Vagina (tissue), 2 donors: ENCODE measurements around the gene TBC1D26.
"Not testable (repeated sequence)": the region's sequence is repeated elsewhere in the genome, so short reads cannot be mapped to it uniquely, and the experiment has no call there.

Experiments
- CTCF ChIP-seq, 3 experiments: fragments of 450-650 bp in 2 of 3; fragments of 200-600 bp in 1 of 3; sonication (generic) in 1 of 3; IDR thresholded peaks; one replicate each; pipeline ENCODE4 v1.5.1; 2017 to 2019; ENCODE audit warnings: antibody characterized with exemption in 3 of 3, mild to moderate bottlenecking in 2 of 3, moderate library complexity in 2 of 3
- POLR2A ChIP-seq, 2 donors: fragments of 450-650 bp; IDR thresholded peaks; one replicate each; pipeline ENCODE4 v1.6.1; 2017; ENCODE audit warnings: antibody characterized with exemption in 2 of 2, mild to moderate bottlenecking in 2 of 2, moderate library complexity in 2 of 2

- not testable (repeated sequence) for TF ChIP-seq CTCF, POLR2A (IDR thresholded peaks at IDR 0.05)
These were observed 17.3 kb downstream of the TBC1D26 start for GRCh38 chr17:15749403-15749802.
